Measurements from ENCODE around the gene OSBP. TPM values are rescaled to one million over a fixed set of nuclear protein-coding genes. Genes with fewer than 3 reads are reported as not detected.
A peak's percentile ranks its signal among the peaks of the same experiment; 100 is the strongest.

The OSBP gene
- polyA plus RNA-seq, 3 donors, result 9.8 to 15.3 (median 11.9) TPM

DNA sequence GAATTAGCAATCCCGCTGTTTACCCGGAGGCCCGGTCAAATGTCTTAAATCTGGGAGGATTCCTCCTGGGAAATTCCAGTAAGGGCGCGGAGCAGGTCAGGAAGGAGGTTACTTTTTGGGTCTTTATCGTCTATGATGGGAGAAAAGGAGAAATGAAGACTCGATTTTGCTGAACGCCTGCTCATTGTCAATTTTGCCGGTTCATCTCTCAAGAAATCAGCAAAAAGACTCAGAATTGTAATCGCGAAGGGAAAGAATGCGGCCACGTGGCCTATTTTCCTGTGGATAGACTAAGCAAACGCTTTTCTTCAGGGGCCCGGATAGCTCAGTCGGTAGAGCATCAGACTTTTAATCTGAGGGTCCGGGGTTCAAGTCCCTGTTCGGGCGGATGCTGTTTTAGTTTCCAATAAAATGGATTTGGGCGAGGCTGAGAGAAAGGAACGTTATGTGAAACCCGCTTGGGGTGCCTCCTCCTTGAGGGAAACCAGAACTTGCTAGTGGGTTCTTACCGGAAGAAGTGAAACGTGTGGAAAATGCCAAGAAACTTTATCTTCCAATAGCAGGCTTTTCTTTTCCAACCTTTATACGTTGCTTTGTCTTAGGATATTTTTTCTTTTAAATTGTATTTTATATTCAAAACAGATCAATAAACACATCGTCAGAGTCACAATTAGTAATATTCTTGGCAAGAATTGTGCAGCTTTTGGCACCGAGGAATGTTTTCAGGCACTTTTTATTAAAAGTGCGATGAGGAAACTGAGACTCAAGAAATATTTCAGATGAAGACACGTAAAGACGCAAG is 59.3 kb downstream of the OSBP start:
- TF ChIP-seq, protein P1, sequence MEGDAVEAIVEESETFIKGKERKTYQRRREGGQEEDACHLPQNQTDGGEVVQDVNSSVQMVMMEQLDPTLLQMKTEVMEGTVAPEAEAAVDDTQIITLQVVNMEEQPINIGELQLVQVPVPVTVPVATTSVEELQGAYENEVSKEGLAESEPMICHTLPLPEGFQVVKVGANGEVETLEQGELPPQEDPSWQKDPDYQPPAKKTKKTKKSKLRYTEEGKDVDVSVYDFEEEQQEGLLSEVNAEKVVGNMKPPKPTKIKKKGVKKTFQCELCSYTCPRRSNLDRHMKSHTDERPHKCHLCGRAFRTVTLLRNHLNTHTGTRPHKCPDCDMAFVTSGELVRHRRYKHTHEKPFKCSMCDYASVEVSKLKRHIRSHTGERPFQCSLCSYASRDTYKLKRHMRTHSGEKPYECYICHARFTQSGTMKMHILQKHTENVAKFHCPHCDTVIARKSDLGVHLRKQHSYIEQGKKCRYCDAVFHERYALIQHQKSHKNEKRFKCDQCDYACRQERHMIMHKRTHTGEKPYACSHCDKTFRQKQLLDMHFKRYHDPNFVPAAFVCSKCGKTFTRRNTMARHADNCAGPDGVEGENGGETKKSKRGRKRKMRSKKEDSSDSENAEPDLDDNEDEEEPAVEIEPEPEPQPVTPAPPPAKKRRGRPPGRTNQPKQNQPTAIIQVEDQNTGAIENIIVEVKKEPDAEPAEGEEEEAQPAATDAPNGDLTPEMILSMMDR (IDR thresholded peaks at IDR 0.05), result no peak
- Histone ChIP-seq H3K4me1 (ENCODE audit: control insufficient read depth in 1 of 2, insufficient read depth in 2 of 2, low read length in 2 of 2) (peaks cover 51 to 63% of the 10 kb centered on the region in 2 donors), H3K27ac (ENCODE audit: low read depth in 1 of 2, low read length in 2 of 2) (no peak overlapping the region), H2AFZ (ENCODE audit: insufficient read depth, low read depth, low read length, poor library complexity, severe bottlenecking) (peak overlapping the region; percentile 2), H3K9ac (ENCODE audit: insufficient read depth, low read length, poor library complexity, severe bottlenecking) (no peak overlapping the region), H3K36me3 (replicated peaks in 1 of 2; ENCODE audit: control insufficient read depth in 1 of 2, insufficient read depth in 2 of 2, low read length in 2 of 2) (no peaks in the 10 kb centered on the region), H4K20me1 (ENCODE audit: insufficient read depth, low read length) (no peaks in the 10 kb centered on the region), H3K4me2 (replicated peaks; ENCODE audit: extremely low read depth, low read length, poor library complexity, severe bottlenecking) (peak overlapping the region; percentile 72), H3K27me3 (ENCODE audit: control insufficient read depth in 2 of 2, insufficient read depth in 2 of 2, low read length in 2 of 2) (peaks cover 19 to 40% of the 10 kb centered on the region in 2 donors), H3K9me3 (replicated peaks in 1 of 2; ENCODE audit: control insufficient read depth in 1 of 2, insufficient read depth in 1 of 2, low read length in 2 of 2) (peaks cover 0 to 6% of the 10 kb centered on the region in 2 donors), H3K79me2 (ENCODE audit: insufficient read depth, low read length) (no peaks in the 10 kb centered on the region), H3K4me3 (replicated peaks in 1 of 3; ENCODE audit: low read depth in 2 of 3, low read length in 3 of 3) (peak overlapping the region; percentile 14 to 64 (median 28))
- Mint-ChIP-seq H3K27ac (peak overlapping the region in 1 of 7 donors; percentile 35), H3K9me3 (peaks cover 2 to 18% (median 10%) of the 10 kb centered on the region in 7 donors), H3K4me1 (peaks cover 59% of the 10 kb centered on the region), H3K4me3 (peak overlapping the region; percentile 70 to 90), H3K27me3 (ENCODE audit: low read depth in 3 of 3) (peaks cover 42 to 57% (median 44%) of the 10 kb centered on the region in 3 donors), H3K36me3 (peaks cover 0 to 3% of the 10 kb centered on the region in 2 donors)
- 7% methylated on average over 20 of the region's 30 CpGs for WGBS (ENCODE audit: insufficient coverage)
- DNase-seq, result peak in 2 of 3 donors; percentile 24 to 38
- intact Hi-C loops (cut with micrococcal nuclease), result no loop called here

DNA sequence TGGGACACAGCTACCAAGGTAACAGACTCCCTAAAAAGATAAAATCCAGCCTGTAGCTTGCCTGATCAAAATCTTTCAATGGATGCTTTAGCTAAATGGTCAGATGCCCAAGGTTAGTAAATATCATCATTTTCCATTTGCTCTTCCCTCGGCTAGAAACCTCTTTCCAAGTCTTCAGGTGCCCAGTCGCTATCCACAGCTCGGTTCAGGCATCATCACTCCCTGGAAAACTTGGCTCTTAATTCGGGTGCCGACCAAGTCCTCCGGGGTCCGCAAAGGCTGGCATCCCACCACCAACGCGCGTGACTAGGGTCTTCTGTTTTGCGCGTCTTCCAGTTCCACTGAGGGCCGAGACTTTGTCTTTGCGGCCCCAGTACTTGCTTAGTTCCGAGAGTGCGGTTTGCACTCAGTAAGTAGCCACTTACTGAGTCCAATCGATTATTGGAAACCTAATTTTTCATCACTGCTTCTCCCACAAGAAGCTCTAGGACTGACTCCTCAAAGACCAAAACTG is 59.9 kb downstream of the OSBP start:
- no peaks in the 10 kb centered on the region for H4K20me1 ChIP-seq (ENCODE audit: insufficient read depth, low read length)
- H3K4me1 ChIP-seq (ENCODE audit: control insufficient read depth in 1 of 2, insufficient read depth in 2 of 2, low read length in 2 of 2), result peaks cover 54 to 63% of the 10 kb centered on the region in 2 donors
- peaks cover 0 to 6% of the 10 kb centered on the region in 2 donors for H3K9me3 ChIP-seq (replicated peaks in 1 of 2; ENCODE audit: control insufficient read depth in 1 of 2, insufficient read depth in 1 of 2, low read length in 2 of 2)
- Mint-ChIP-seq H3K27me3 (ENCODE audit: low read depth in 3 of 3) (peaks cover 44 to 54% (median 44%) of the 10 kb centered on the region in 3 donors), H3K4me1 (peaks cover 60% of the 10 kb centered on the region), H3K36me3 (peaks cover 0 to 3% of the 10 kb centered on the region in 2 donors), H3K9me3 (peaks cover 2 to 18% (median 10%) of the 10 kb centered on the region in 7 donors), H3K4me3 (peak overlapping the region; percentile 70 to 90), H3K27ac (no peak overlapping the region)
- TF ChIP-seq, protein P1 (IDR thresholded peaks at IDR 0.05), result no peak
- H3K9ac ChIP-seq (ENCODE audit: insufficient read depth, low read length, poor library complexity, severe bottlenecking), result no peak overlapping the region
- intact Hi-C loops (cut with micrococcal nuclease), result no loop called here
- peak overlapping the region in 2 of 3 experiments; percentile 14 to 64 for H3K4me3 ChIP-seq (replicated peaks in 1 of 3; ENCODE audit: low read depth in 2 of 3, low read length in 3 of 3)
- no peak overlapping the region for H3K27ac ChIP-seq (ENCODE audit: low read depth in 1 of 2, low read length in 2 of 2)
- no peaks in the 10 kb centered on the region for H3K36me3 ChIP-seq (replicated peaks in 1 of 2; ENCODE audit: control insufficient read depth in 1 of 2, insufficient read depth in 2 of 2, low read length in 2 of 2)
- H3K79me2 ChIP-seq (ENCODE audit: insufficient read depth, low read length), result no peaks in the 10 kb centered on the region
- WGBS (ENCODE audit: insufficient coverage), result 25% methylated on average over 15 of the region's 17 CpGs
- H3K27me3 ChIP-seq (ENCODE audit: control insufficient read depth in 2 of 2, insufficient read depth in 2 of 2, low read length in 2 of 2), result peaks cover 19 to 40% of the 10 kb centered on the region in 2 donors
- no peak for DNase-seq
- peak overlapping the region; percentile 2 for H2AFZ ChIP-seq (ENCODE audit: insufficient read depth, low read depth, low read length, poor library complexity, severe bottlenecking)
- peak overlapping the region; percentile 72 for H3K4me2 ChIP-seq (replicated peaks; ENCODE audit: extremely low read depth, low read length, poor library complexity, severe bottlenecking)

All from CD14-positive monocyte (primary cell).